ENCODE data around the gene SPACA6. TPM values are rescaled to one million over a fixed set of nuclear protein-coding genes. Genes with fewer than 3 reads are reported as not detected.
"Not testable (repeated sequence)": the region's sequence is repeated elsewhere in the genome, so short reads cannot be mapped to it uniquely, and the experiment has no call there.

The SPACA6 gene, protein sequence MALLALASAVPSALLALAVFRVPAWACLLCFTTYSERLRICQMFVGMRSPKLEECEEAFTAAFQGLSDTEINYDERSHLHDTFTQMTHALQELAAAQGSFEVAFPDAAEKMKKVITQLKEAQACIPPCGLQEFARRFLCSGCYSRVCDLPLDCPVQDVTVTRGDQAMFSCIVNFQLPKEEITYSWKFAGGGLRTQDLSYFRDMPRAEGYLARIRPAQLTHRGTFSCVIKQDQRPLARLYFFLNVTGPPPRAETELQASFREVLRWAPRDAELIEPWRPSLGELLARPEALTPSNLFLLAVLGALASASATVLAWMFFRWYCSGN
- total RNA-seq (2014; rRNA removed; shearing (Covaris generic)) (5.9 and 12.5 TPM in 2 replicates), total RNA-seq (2022) (2.5 and 5.1 TPM in 2 replicates), Bru-seq, nascent RNA (percentile 23 among the genes with signal in this experiment), BruChase-seq, experiment 1, labeled RNA remaining after a 6-hour chase (percentile 24 among the genes with signal in this experiment), BruChase-seq, experiment 2, labeled RNA remaining after a 2-hour chase (percentile 26 among the genes with signal in this experiment)
- long read RNA-seq, partial matches to known transcripts, result 5 of 6 reads
- long read RNA-seq, other reads (novel, unspliced or antisense), result 0 of 6 reads

DNA sequence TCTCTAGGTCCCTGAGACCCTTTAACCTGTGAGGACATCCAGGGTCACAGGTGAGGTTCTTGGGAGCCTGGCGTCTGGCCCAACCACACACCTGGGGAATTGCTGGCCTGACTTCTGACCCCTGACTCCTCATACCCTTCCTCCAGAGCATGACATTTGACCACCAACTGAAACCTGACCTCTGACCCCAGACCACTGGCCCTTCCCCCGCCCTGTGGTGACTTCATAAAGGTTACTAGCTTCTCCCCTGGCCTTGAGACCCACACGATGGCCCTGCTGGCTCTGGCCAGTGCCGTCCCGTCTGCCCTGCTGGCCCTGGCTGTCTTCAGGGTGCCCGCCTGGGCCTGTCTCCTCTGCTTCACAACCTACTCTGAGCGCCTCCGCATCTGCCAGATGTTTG lies at the start of gene SPACA6:
TSS of gene SPACA6 (plus strand) at position 71 of the 400 bp plus-strand sequence. CDS start at position 268, 197 bp downstream.
- no peak for TF ChIP-seq EZH2phosphoT487 (IDR thresholded peaks at IDR 0.05; ENCODE audit: borderline replicate concordance, low read depth, low read length)
- TF ChIP-seq, protein P1, sequence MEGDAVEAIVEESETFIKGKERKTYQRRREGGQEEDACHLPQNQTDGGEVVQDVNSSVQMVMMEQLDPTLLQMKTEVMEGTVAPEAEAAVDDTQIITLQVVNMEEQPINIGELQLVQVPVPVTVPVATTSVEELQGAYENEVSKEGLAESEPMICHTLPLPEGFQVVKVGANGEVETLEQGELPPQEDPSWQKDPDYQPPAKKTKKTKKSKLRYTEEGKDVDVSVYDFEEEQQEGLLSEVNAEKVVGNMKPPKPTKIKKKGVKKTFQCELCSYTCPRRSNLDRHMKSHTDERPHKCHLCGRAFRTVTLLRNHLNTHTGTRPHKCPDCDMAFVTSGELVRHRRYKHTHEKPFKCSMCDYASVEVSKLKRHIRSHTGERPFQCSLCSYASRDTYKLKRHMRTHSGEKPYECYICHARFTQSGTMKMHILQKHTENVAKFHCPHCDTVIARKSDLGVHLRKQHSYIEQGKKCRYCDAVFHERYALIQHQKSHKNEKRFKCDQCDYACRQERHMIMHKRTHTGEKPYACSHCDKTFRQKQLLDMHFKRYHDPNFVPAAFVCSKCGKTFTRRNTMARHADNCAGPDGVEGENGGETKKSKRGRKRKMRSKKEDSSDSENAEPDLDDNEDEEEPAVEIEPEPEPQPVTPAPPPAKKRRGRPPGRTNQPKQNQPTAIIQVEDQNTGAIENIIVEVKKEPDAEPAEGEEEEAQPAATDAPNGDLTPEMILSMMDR (conservative IDR thresholded peaks at IDR 0.05; ENCODE audit: low read length), result no peak
- peaks cover 15% of the 10 kb centered on the region for H3K4me1 ChIP-seq (ENCODE audit: insufficient read depth, low read length, poor library complexity, severe bottlenecking)
- no peak within 1 kb of the TSS for H2AFZ ChIP-seq (ENCODE audit: low read length)
- ChIA-PET POLR2A (no interaction called here), CTCF (ENCODE audit: unreplicated experiment) (no interaction called here)
- H3K9me3 ChIP-seq (ENCODE audit: low read length), result no peaks in the 10 kb centered on the region
- no peak within 1 kb of the TSS for H3K4me2 ChIP-seq (ENCODE audit: low read length)
- no peak within 1 kb of the TSS for H3K27ac ChIP-seq (ENCODE audit: low read depth, low read length, poor library complexity, severe bottlenecking)
- H4K20me1 ChIP-seq (ENCODE audit: insufficient read depth, low read length), result no peaks in the 10 kb centered on the region
- intact Hi-C loops (cut with micrococcal nuclease; ENCODE audit: unreplicated experiment), result no loop called here
- H3K36me3 ChIP-seq (ENCODE audit: insufficient read depth, low read length), result no peaks in the 10 kb centered on the region
- no TSS peak for BruUV-seq (replicated peaks)
- H3K79me2 ChIP-seq (ENCODE audit: insufficient read depth, low read depth, low read length), result no peaks in the 10 kb centered on the region
- DNase-seq (ENCODE audit: low spot score), result no peak
- no peaks in the 10 kb centered on the region for H3K9me2 ChIP-seq (ENCODE audit: insufficient read depth, low read length)
- no peak within 1 kb of the TSS for H3K4me3 ChIP-seq (ENCODE audit: low read depth, low read length, poor library complexity, severe bottlenecking)

DNA sequence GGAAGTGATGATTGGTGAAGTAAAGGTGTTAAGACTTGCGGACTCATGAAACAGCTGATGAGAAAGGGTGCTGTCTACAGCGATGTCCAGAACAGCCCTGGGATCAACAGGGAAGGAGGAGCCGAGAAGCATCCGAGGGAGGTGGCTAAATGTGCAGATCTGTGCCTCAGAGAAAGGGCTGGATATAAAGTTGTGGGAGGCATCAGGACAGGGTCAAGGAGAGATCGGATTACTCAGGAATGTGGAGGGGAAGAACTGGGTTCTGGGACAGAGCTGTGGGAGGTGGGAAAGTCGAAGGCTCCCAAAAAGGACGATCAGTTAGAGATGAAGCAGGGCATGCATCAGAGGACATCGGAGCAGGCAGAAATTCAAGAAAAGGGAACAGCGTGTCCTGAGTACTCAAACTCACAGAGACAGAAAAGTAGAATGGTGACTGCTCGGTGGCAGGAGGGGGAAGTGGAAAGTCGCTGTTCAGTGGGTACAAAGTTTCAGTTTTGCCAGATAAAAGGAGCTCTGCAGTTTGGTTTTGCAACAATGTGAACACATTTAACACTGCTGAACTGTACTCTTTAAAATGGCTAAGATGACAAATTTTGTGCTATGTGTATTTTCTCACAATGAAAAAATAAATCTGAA lies 48.4 kb upstream of the SPACA6 start:
- Histone ChIP-seq H4K20me1 (ENCODE audit: insufficient read depth, low read length) (no peaks in the 10 kb centered on the region), H3K79me2 (ENCODE audit: insufficient read depth, low read depth, low read length) (no peaks in the 10 kb centered on the region), H3K27ac (ENCODE audit: low read depth, low read length, poor library complexity, severe bottlenecking) (no peak overlapping the region), H3K4me1 (ENCODE audit: insufficient read depth, low read length, poor library complexity, severe bottlenecking) (peaks cover 9% of the 10 kb centered on the region), H3K9me2 (ENCODE audit: insufficient read depth, low read length) (no peaks in the 10 kb centered on the region), H3K4me3 (ENCODE audit: low read depth, low read length, poor library complexity, severe bottlenecking) (no peak overlapping the region), H2AFZ (ENCODE audit: low read length) (no peak overlapping the region), H3K9me3 (ENCODE audit: low read length) (no peaks in the 10 kb centered on the region), H3K36me3 (ENCODE audit: insufficient read depth, low read length) (no peaks in the 10 kb centered on the region), H3K4me2 (ENCODE audit: low read length) (peak overlapping the region; percentile 54)
- CTCF ChIA-PET (ENCODE audit: unreplicated experiment), result no interaction called here
- no TSS peak for BruUV-seq (replicated peaks)
- TF ChIP-seq, protein P1 (conservative IDR thresholded peaks at IDR 0.05; ENCODE audit: low read length), result no peak
- TF ChIP-seq EZH2phosphoT487 (IDR thresholded peaks at IDR 0.05; ENCODE audit: borderline replicate concordance, low read depth, low read length), result no peak
- POLR2A ChIA-PET, result no interaction called here
- intact Hi-C loops (cut with micrococcal nuclease; ENCODE audit: unreplicated experiment), result no loop called here
- no peak for DNase-seq (ENCODE audit: low spot score)

DNA sequence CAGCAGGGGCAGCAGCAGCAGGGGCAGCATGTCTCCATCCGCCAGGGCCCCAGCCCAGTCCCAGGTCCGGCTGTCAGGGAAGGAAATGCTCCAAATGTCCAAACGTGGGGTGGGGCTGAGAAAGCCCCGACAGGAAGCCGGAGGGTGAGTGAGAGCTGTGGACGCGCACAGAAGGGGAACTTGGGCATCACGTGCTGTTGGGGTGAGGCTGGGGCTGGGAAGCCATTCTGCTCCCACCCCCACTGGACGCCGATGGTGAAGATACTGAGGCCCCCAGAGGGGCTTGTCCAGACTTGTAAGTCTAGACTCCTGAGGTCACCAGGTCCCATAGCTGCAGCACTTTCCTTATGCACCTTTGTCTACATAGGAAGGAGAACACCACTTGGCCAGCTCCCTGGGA lies 46.4 kb upstream of the SPACA6 start, which contains the start of gene SIGLEC14:
TSS of gene SIGLEC14 (minus strand) at position 96 of the 400 bp plus-strand sequence. CDS start at position 30, 66 bp downstream.
- H3K9me2 ChIP-seq (ENCODE audit: insufficient read depth, low read length); BruUV-seq (replicated peaks); H3K79me2 ChIP-seq (ENCODE audit: insufficient read depth, low read depth, low read length); DNase-seq (ENCODE audit: low spot score); H2AFZ ChIP-seq (ENCODE audit: low read length); POLR2A ChIA-PET; H3K4me2 ChIP-seq (ENCODE audit: low read length); H3K36me3 ChIP-seq (ENCODE audit: insufficient read depth, low read length); H3K4me3 ChIP-seq (ENCODE audit: low read depth, low read length, poor library complexity, severe bottlenecking); H3K27ac ChIP-seq (ENCODE audit: low read depth, low read length, poor library complexity, severe bottlenecking); H4K20me1 ChIP-seq (ENCODE audit: insufficient read depth, low read length); H3K9me3 ChIP-seq (ENCODE audit: low read length); intact Hi-C loops (cut with micrococcal nuclease; ENCODE audit: unreplicated experiment): not testable (repeated sequence)
- CTCF ChIA-PET (ENCODE audit: unreplicated experiment), result interaction anchor here (0.6 kb wide), 1 partner anchor 19 kb away, joined by 3 read pairs; no protein-coding TSS in a partner anchor
- H3K4me1 ChIP-seq (ENCODE audit: insufficient read depth, low read length, poor library complexity, severe bottlenecking), result peaks cover 21% of the 10 kb centered on the region

Data from OCI-LY7 (cell line).